Smooth muscle cell (in vitro differentiated cells): ENCODE measurements around the gene SPCS3. TPM values are rescaled to one million over a fixed set of nuclear protein-coding genes. Genes with fewer than 3 reads are reported as not detected.

Experiments
- DNase-seq: peaks from one replicate; lab custom pipeline; 2025; ENCODE audit not compliant: unreplicated experiment; lab: John Stamatoyannopoulos, UW
- H2AFZ ChIP-seq: fragments of 200-600 bp; sonication (generic); 2 replicates; pipeline ENCODE4 v1.6.0; 2016; ENCODE audit warnings: antibody characterized with exemption, low read depth, mild to moderate bottlenecking
- H3F3A ChIP-seq: fragments of 200-600 bp; sonication (generic); 2 replicates; pipeline ENCODE4 v1.6.0; 2017; ENCODE audit warnings: antibody characterized with exemption, low read depth
- H3K27ac ChIP-seq: fragments of 200-600 bp; sonication (generic); 2 replicates; pipeline ENCODE4 v1.5.1; 2016; ENCODE audit warnings: low read depth, mild to moderate bottlenecking
- H3K27me3 ChIP-seq: fragments of 200-600 bp; sonication (generic); 2 replicates; pipeline ENCODE4 v1.6.1; 2016; ENCODE audit warnings: low read depth, mild to moderate bottlenecking
- H3K36me3 ChIP-seq: fragments of 200-600 bp; sonication (generic); 2 replicates; pipeline ENCODE4 v1.5.1; 2016; ENCODE audit warnings: low read depth
- H3K4me1 ChIP-seq: fragments of 200-600 bp; sonication (generic); 2 replicates; pipeline ENCODE4 v1.5.1; 2016; ENCODE audit warnings: low read depth
- H3K4me2 ChIP-seq: fragments of 200-600 bp; sonication (generic); 2 replicates; pipeline ENCODE4 v1.6.0; 2016; ENCODE audit warnings: mild to moderate bottlenecking
- H3K4me3 ChIP-seq: fragments of 200-600 bp; sonication (generic); 2 replicates; pipeline ENCODE4 v1.5.1; 2016; ENCODE audit warnings: mild to moderate bottlenecking
- H3K79me2 ChIP-seq: fragments of 200-600 bp; sonication (generic); 2 replicates; pipeline ENCODE4 v1.6.0; 2016; ENCODE audit warnings: low read depth, mild to moderate bottlenecking
- H3K9ac ChIP-seq: fragments of 200-600 bp; sonication (generic); 2 replicates; pipeline ENCODE4 v1.6.0; 2016; ENCODE audit warnings: low read depth
- H3K9me3 ChIP-seq: fragments of 200-600 bp; sonication (generic); replicated peaks from 2 replicates; pipeline ENCODE4 v1.5.1; 2016; ENCODE audit warnings: low read depth
- H4K20me1 ChIP-seq: fragments of 200-600 bp; sonication (generic); 2 replicates; pipeline ENCODE4 v1.6.0; 2016; ENCODE audit warnings: low read depth
- CTCF ChIP-seq: fragments of 200-600 bp; sonication (generic); IDR thresholded peaks from 2 replicates; pipeline ENCODE4 v1.5.1; 2017; ENCODE audit warnings: borderline replicate concordance, mild to moderate bottlenecking, antibody characterized with exemption; ENCODE audit not compliant: insufficient read depth, poor library complexity, severe bottlenecking
- WGBS: methylation state at CpG from one replicate; pipeline ENCODE4 v1.1.7; 2016; ENCODE audit warnings: low lambda C conversion rate; 5-methylcytosine and 5-hydroxymethylcytosine counted together
- polyA plus RNA-seq: library from polyadenylated mRNA; unstranded; fragments of >200 nt; fragmentation: Nextera tagmentation; extraction: Ambion mirVana; gene quantifications from 2 replicates; pipeline ENCODE4 v1.2.1, GENCODE V29; 2016
- total RNA-seq: library from RNA; depleted of rRNA; stranded (reverse); fragments of >200 nt; gene quantifications from 2 replicates; pipeline ENCODE4 v1.2.3, GENCODE V29; 2014

Gene SPCS3
- total and polyA plus RNA-seq, 2 experiments from 2014 or later: 116 to 195 TPM

- no peak overlapping the region for H3K4me3 ChIP-seq
- H3K27ac ChIP-seq: no peak overlapping the region
- H3K36me3 ChIP-seq: no peaks in the 10 kb centered on the region
- no peak overlapping the region for H2AFZ ChIP-seq
- no peaks in the 10 kb centered on the region for H4K20me1 ChIP-seq
- no peak for DNase-seq
- H3K27me3 ChIP-seq: no peaks in the 10 kb centered on the region
- TF ChIP-seq CTCF: no peak
- H3K4me1 ChIP-seq: peaks cover under 1% of the 10 kb centered on the region
- WGBS: 74% methylated on average over 7 of the region's 7 CpGs
- no peaks in the 10 kb centered on the region for H3K79me2 ChIP-seq
- H3K4me2 ChIP-seq: no peak overlapping the region
- H3F3A ChIP-seq: no peaks in the 10 kb centered on the region
- no peaks in the 10 kb centered on the region for H3K9me3 ChIP-seq
- no peak overlapping the region for H3K9ac ChIP-seq
Observed at GRCh38 chr4:176313596-176314336, 6.0 kb upstream of the SPCS3 start.

GRCh38 chr4:176319151-176319703, 539 bp upstream of the SPCS3 start:
- Histone ChIP-seq H3K79me2 (peaks cover 38% of the 10 kb centered on the region), H3K9me3 (no peaks in the 10 kb centered on the region), H3K4me1 (peaks cover 18% of the 10 kb centered on the region), H3F3A (no peaks in the 10 kb centered on the region), H3K4me2 (peak overlapping the region; percentile 97), H2AFZ (peak overlapping the region; percentile 98), H3K27me3 (no peaks in the 10 kb centered on the region), H3K9ac (peak overlapping the region; percentile 71), H3K36me3 (no peaks in the 10 kb centered on the region), H3K27ac (peak overlapping the region; percentile 84), H3K4me3 (peak overlapping the region; percentile 94), H4K20me1 (peaks cover 29% of the 10 kb centered on the region)
- TF ChIP-seq CTCF: no peak
- 5% methylated on average over 13 of the region's 13 CpGs for WGBS
- DNase-seq: no peak

- Histone ChIP-seq H3K4me1 (peaks cover 18% of the 10 kb centered on the region), H3K79me2 (peaks cover 50% of the 10 kb centered on the region)
Observed at GRCh38 chr4:176320340-176320975, 692 bp downstream of the SPCS3 start.

More at GRCh38 chr4:176320340-176320975, 692 bp downstream of the SPCS3 start:
- TF ChIP-seq CTCF: no peak
- H2AFZ ChIP-seq: peak overlapping the region; percentile 86
- no peaks in the 10 kb centered on the region for H3K9me3 ChIP-seq
- H3K27me3 ChIP-seq: no peaks in the 10 kb centered on the region
- peaks cover 42% of the 10 kb centered on the region for H4K20me1 ChIP-seq
- peak overlapping the region; percentile 87 for H3K9ac ChIP-seq
- H3K4me3 ChIP-seq: peak overlapping the region; percentile 94
- H3K36me3 ChIP-seq: no peaks in the 10 kb centered on the region
- WGBS: 3% methylated on average over 44 of the region's 44 CpGs
- H3F3A ChIP-seq: no peaks in the 10 kb centered on the region
- peak; percentile 50 for DNase-seq
- H3K27ac ChIP-seq: peak overlapping the region; percentile 84
- H3K4me2 ChIP-seq: peak overlapping the region; percentile 97
